Cerebellar cortex (tissue), 1 donor: ENCODE measurements around the gene SEZ6L.
A peak's percentile ranks its signal among the peaks of the same experiment; 100 is the strongest.
"Not testable (repeated sequence)": the region's sequence is repeated elsewhere in the genome, so short reads cannot be mapped to it uniquely, and the experiment has no call there.

Experiments used
- DNase-seq: peaks from one replicate; pipeline ENCODE4 v3.0.0-alpha.2; 2015; ENCODE audit warnings: low spot score

Gene SEZ6L

DNA sequence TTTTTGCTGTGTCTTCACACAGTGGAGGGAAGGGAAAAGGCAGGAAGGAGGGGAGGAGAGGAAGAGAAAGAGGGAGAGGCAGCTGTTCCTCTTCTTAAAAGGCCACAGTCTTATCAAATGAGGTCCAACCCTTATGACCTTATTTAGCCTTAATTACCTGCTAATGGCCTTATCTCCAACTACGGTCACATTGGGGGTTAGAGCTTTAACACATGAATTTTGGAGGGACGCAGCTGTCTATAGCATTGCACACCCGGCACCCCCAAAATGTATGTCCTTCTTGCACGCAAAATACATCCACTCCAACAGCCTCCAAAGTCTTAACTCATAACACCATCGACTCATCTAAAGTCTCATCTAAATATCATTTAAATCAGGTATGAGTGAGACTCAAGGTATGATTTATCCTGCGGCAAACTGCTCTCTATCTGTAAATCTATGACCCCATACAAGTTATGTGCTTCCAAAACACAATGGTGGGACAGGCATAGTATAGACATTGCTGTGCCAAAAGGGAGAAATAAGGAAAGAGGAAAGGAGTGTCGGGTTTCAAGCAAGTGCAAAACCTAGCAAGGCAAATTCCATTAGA is 214.8 kb downstream of the SEZ6L start:
- DNase-seq = no peak

DNA sequence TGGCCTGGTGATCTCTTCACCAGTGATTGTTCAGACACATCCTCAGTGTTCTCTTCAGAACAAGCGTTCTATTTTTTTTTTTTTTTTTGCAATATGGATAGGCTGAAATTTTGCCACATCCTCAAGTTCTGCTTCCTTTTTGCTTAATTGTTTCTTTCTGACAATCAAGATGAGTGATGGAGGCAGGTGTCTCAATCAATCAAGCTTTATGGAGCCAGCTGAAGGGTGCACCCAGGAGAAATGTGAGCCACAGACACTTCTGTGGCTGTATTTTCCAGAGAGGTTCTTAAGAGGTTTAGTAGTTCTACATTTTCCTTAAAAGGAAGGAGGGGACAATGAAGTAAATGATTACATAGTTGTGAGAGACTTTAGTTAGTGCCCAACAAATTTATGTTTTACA is 215.9 kb downstream of the SEZ6L start:
- no peak for DNase-seq

DNA sequence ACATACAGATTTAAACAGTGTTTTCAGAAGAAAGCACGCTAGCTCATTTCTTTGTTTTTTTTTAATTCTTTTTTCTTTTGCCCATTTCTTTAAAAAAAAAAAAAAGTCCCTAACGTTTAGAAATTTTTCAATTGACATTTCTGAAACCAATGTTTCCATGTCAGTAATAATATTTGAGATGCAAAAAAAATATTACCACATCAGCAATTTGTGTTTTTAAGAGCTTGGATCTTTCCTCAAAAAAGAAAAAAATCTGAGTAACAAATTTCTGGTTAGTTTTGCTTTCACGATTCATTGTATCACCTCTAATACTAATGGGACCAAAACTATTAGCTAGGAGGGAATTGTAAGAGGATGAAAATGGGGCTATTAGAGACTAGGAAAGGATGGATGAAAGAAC is 219.9 kb downstream of the SEZ6L start:
- no peak for DNase-seq

DNA sequence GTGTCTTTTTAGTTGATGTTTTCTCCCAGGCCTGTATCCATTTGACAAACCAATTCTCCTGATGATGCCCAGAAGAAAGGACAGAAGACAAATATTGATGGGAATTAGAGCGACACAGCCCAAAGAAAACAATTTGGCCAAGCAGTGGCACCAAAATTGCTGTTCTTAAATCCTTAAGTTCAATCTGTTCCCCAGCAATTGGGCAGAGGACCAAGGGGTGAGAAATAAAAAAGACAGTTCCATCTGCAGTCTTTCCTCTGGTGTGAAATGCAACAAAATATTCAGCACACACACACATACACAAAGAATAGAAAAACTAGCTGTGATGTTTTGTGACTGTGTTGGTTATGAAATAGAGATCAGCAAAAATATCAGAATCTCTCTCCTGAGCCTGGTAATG is 221.8 kb downstream of the SEZ6L start:
- no peak for DNase-seq

DNA sequence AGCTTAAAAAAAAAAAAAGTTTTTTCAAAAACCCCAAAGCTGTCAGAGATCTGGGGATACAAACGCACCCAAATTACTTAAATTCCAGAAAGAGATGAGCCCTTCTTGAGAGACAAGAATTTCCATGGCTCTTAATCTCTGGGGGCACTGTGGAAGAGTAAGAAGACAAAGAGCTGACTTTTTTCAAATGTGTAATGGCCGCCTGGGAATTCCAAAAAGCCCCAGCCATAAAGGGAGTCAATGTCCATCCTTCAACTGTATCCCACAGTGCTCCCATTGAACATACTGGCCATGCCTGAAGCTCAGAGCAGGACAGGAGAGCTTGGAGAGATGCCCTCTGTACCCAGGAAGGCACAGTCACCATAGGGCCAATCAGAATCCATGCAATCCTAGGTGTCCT is 222.4 kb downstream of the SEZ6L start:
- no peak for DNase-seq

DNA sequence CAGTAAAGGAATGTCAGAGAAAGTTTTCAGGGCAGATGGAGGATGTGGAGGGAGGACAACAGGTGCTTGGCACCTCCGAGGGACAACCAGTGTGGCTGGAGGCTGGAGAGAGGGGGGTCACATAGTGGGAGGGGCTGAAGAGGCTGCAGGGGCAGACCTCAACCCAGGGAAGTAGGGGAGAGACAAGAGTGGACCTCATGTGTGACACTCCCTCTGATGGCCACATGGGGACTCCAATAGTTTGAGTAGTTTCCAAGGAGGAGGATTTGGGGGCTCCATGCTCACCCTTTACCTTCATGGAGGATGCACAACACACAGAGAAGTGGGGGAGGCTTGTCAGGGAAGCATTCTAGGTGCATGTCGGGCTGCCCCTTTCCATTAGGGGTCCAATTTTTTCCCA is 224.7 kb downstream of the SEZ6L start:
- no peak for DNase-seq

DNA sequence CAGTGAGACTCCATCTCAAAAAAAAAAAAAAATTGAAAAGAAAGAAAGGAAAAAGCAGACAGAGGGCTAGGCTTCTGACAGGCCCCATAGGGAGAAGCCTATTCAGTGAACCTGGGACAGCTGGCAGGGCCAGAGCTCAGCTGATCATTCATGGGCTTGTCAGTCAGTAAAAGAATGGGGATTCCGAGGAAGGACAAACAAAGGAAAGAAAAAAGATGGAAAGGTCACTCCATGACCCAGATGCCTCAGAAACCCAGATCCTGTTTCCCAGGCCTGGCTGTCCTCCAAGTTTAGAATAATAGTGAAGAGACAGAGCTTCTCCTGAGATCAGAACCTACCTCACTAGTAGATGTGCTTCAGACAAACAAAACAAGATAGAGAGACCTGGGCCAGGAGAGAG is 225.5 kb downstream of the SEZ6L start:
- DNase-seq = no peak

DNA sequence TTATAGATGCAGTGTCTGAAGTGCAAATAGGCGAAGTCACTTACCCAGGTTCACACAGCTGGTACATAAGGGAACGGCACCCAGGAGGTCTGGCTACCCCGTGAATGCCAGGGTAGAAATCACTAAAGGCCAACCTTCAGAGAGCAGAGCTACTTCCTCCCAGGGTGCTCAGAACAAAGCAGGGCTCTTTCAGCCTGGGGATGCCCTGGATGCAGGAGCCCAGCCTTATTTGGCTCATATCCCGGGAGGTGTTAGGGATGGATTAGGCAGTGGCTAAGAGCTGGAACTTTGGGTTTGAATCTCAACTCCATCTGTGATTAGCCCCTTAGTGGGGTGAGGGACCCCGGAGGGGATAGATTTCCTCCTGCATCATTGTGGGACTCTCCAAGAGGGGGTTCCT is 226.7 kb downstream of the SEZ6L start:
- DNase-seq = no peak

DNA sequence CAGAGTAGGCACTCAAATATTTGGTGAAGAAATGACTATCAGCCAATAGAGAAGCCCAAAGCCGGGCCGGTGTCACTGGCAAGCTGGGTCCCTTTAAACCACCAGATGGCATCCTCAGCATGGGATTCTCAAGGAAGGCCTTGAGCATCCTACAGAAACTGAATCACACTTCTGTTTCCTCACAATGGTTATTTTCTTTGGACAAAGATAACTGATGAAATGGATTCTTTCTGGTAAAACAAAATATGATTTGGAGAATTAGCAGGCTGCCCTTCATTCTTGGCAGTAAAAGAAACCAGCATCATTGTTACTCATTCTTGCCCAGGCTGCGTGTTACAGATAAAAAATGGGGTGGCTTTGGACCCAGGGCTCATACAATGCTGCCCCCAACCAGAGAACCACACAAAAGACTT is 229.5 kb downstream of the SEZ6L start:
- DNase-seq = peak; percentile 88

DNA sequence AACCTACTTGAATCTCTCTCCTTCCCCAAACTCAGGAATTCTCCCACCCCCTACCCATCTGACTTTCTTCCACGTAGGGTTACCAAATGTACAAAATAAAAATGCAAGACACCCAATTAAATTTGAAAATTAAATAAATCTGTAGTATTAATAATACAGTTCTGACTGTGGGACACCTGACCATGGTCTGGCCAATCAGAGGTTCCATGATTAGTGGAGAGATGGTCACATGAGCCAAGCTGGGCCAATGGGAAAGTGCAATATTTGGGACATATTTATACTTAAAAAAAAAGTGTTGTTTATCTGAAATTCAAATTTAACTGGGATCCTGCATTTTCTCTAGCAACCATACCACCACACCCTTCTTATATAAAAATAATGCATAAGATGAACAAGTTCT is 230.0 kb downstream of the SEZ6L start:
- peak; percentile 5 for DNase-seq

DNA sequence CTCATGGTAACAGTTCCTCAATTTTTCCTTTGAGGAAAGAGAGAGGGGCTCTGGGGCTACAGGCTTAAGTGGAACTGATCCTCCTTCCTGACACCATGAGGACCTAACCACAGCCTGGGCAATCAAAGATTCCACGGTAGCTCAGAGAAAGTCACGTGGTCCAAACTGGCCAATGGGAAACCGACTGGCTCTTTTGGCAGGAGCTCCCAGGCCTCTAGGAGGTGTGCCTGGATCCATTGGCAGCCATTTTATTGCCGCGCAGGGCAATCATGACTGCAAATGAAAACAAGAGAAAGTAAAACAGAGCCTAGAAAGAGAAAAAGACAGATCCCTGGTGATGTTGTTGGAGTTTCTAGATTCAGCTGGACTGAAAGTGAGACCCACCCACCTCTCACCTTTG is 232.5 kb downstream of the SEZ6L start:
- no peak for DNase-seq

DNA sequence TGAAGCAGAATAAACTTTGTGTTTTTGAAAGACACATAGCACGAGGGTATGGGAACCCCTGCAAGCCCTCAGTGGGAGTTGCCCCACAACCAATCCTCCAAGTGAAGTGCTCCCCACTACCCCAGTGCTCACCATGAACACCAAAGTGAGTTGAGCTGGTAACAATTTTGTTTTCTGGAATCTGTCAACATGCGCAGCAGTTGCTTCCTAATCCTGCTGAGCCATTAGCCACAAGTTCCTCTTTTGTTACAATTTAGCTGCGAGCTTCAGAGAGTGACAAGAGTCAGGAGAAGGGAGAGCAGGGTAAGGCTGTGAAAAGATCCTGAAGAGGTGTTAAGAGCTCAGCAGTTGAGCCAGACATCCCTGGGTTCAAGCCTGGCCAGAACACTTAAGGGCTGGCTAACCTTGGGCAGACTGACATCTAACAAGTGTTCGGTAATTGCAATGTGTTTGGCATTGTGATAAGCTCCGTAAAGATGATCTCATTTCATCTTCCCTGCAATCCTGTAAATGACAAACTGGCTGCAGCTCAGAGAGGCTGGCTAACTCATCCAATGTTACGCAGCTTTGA is 235.7 kb downstream of the SEZ6L start:
- DNase-seq = no peak

DNA sequence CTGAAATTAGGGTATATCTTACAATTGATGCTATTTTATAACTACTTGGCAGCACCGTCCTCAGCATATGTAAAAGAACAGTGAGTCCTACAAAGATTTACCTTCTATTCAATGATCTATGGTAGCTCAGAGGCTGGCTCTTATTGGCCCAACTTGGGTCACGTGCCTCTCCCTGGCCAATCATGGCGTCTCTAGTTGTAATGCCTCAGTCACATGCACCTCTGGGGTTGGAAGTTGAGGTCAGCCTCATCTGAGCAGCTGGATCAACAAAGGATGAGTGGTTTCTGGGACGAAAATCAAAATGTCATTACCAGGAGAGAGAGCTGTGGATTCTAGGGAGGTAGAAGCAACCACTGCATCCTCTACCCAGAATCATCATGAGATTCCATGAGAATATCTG is 236.9 kb downstream of the SEZ6L start:
- no peak for DNase-seq

DNA sequence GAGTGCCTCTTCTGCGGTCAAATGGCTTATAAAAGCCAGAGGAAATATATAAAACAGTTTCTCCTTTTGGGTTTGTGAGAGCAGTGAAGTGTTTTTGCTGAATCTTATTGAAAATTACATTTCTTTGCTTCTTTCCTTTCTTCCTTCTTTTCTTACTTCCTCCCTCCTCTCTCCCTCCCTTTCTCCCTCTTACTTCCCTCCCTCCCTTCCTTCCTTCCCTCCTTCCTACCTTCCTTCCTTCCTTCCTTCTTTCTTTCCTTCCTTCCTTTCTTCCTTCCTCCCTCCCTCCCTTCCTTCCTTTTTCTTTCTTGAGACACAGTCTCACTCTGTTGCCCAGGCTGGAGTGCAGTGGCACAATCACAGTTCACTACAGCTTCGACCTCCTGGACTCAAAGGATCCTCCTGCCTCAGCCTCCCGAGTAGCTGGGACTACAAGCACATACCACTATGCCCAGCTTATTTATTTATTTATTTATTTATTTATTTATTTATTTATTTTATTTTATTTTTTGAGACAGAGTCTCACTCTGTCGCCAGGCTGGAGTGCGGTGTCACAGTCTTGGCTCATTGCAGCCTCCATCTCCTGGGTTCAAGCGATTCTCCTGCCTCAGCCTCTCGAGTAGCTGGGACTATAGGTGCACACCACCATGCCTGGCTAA is 239.4 kb downstream of the SEZ6L start:
- DNase-seq = not testable (repeated sequence)

DNA sequence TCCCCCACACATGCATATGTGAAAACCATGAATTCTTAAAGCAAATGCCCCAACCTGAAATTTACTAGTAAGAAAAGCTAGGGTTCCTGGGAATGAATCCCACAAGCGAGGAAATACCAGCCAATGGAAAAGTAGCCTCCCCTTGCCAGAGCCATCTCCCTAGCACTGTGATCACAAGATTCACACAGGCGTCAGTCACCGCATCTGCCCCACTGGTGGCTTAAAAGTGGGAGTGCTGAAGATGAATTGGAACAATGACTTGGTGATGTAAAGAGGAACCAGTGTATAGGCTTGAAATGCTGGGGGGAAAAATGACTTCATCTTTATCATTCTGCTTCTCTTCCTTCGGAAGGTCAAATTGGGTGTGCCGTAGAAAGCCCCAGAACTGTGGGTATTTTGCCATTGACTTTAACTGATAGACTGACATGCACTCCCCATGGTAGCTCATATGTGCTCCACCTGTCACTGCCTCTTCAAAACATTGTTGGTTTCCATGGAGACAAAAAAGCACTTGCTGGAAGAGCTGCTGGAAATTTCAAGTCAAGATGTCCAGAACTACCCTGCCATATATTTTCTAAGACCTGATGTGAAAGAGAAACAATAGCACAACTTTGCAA is 240.6 kb downstream of the SEZ6L start:
- DNase-seq = no peak

DNA sequence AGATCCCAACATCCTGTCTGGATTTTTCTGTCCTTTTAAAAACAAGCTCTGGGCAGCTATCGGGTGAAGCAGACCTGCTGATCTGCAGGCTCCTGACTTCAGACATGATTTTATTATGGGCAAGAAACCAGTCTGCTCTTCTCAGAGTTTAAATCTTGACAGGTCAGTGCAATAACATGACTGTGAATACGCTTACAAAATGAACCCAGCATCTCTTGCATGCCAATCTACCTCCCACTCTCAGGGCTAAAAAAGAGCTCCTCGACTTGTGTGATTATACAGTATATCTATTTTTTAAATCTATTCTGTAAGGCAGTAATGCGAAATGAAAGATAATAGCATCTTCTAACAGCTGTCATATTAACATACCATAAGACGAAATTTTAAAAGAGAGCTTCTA is 241.1 kb downstream of the SEZ6L start:
- DNase-seq = no peak

DNA sequence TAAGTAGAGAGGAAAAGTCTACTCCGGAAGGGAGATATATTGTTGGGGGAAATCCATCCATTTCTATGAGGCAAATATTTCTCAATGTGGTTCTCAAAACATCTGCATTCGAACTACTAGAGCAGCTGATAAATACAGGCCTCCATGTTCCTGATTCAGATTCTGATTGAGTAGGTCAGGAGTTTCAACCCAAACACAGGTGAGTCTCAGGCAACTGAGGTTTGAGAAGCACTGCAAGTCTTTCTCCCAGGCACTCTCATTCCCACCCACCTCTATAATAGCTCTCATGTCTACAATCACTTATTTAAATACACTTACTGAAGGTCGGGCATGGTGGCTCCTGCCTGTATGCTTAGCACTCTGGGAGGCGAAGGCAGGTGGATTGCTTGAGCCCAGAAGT is 245.1 kb downstream of the SEZ6L start:
- no peak for DNase-seq

DNA sequence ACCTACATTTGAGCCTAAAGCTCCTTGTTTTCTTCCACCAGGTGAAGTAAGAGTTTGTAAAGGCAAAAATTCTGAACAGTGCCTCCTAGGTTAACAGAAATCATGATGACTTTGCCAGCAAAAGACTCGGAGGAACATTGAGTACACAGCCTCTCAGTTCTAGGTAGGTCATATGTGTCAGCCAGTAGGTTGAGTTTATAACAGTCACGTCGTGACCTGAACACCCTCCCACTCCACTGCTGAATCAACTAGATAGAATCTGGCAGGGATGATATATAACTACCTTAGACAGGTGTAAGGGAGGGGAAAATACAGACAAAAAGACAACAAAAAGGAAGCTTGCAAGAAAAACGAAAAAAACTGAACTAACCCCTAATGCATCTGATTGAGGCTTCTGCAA is 247.0 kb downstream of the SEZ6L start:
- DNase-seq = no peak

DNA sequence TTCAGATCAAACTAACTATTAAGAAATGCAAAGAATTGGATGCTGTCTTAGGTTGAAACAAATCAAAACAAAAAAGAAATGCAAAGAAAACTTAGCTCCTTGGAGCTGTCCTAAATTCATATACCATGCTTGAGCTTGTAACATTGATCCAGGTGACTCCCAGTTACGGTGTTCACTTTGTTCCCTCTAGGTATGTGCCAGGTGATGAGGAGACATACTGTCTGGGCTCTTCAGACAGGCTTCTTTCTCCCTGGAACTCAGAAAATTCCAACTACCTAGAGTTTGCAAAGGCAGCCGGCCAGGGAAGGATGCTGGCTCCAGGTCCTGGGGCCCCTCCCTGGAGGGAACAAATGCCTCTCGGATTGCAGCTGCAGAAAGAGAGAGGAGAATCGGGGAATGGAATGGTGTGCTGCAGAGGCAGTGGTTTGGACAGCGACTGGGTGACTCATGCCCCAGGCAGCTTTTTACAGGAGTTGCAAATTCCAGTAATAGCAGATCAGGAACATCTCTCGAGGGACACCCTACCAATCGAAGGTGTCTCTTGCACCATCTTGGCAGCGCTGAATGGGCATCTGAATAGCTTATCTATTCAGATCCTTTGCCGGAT is 247.5 kb downstream of the SEZ6L start:
- no peak for DNase-seq

DNA sequence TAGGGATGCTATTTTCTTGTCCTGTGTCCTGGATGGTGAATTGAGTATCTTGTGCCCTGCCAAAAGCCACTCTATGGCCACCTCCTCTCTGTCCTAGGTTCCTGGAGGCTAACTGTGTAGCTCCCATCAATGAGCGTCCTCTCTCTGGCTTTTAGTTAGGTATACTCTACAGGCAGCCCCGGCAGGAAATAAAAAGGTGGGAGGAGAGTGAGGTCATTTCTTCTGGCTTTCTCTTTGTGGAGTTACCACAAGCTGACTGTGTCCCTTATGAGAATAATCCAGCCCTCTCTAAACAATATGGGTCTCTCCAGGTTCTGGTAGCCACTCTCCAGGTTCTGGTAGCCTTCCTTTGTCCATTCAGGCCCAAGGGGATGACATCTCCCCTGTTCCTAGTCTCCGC is 248.1 kb downstream of the SEZ6L start:
- no peak for DNase-seq

DNA sequence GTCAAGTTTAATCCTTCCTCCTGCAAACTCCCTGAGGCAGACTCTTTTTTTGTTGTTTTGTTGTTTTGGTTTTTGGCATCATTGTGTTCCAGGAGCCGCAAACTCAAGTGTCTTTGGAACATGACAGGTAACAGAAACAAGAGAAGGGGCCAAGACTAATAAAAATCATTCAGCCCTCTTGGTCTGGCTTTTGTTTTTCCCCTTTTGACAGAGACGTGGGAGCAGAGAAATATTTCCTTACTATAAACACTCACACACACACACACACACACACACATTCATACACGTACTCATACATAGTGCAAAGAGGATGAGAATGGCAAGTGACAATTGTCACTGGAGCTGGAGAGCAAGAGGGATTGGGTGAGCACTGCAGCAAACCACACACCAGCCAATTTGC is 249.4 kb downstream of the SEZ6L start:
- DNase-seq = no peak

DNA sequence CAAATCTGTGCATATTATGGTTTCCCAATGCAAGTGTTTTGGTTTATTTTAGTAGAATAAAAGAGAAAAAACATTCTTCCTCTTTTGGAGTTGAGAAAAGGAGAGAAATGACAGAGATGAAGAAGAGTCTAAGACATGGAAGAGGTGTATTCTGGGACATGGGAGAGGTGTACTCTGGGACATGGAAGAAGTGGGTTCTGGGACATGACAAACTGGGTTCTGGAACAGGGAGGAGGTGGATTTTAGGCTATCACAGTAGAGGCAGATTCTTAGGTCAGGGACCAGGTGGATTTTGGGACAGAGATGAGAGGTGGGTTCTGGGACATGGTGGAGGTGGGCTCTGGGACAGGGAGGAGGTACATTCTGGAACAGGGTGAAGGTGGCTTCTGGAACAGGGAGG is 257.7 kb downstream of the SEZ6L start:
- DNase-seq = no peak
